Skeletal muscle satellite cell (primary cell): ENCODE results near the gene KCNMB2.
"Not testable (repeated sequence)": the region's sequence is repeated elsewhere in the genome, so short reads cannot be mapped to it uniquely, and the experiment has no call there.

Experiments
- H3K27me3 ChIP-seq: 2 replicates; pipeline ENCODE4 v1.7.0; 2013; ENCODE audit warnings: low read length; ENCODE audit not compliant: control insufficient read depth, insufficient read depth
- H3K36me3 ChIP-seq: 2 replicates; pipeline ENCODE4 v1.7.0; 2013; ENCODE audit warnings: mild to moderate bottlenecking, control low read depth, low read length; ENCODE audit not compliant: insufficient read depth
- H3K4me1 ChIP-seq: 2 replicates; pipeline ENCODE4 v1.7.0; 2013; ENCODE audit warnings: low read length; ENCODE audit not compliant: control insufficient read depth, insufficient read depth
- H3K4me2 ChIP-seq: 2 replicates; pipeline ENCODE4 v1.7.0; 2013; ENCODE audit warnings: mild to moderate bottlenecking, low read length
- H3K4me3 ChIP-seq: 2 replicates; pipeline ENCODE4 v1.7.0; 2013; ENCODE audit warnings: low read length
- H3K9ac ChIP-seq: 2 replicates; pipeline ENCODE4 v1.7.0; 2013; ENCODE audit warnings: mild to moderate bottlenecking, low read depth, low read length, moderate library complexity
- H3K9me3 ChIP-seq: replicated peaks from 2 replicates; pipeline ENCODE4 v1.7.0; 2013; ENCODE audit warnings: mild to moderate bottlenecking, control low read depth, low read length

Gene KCNMB2

DNA sequence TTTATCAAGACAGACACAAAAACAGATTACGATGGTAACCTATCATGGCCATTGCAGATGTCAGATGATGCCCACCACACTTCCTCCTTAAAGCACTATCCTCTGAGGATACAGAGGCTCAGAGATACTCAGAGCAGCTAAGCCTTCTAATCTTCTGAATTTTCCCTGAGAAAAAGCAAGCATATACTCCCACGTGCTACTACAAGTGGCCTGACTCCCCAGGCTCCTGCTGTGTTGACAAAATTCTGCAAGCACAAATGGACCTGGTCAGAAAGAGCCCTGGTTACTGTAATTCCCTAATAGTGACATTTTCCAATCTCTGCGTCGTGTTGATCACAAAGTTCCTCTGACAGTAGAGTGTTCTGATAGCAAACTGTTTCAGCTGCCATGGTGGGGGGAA is 207.1 kb downstream of the KCNMB2 start:
- Histone ChIP-seq H3K27me3 (no peaks in the 10 kb centered on the region), H3K36me3 (no peaks in the 10 kb centered on the region), H3K4me1 (no peaks in the 10 kb centered on the region), H3K4me3 (no peak overlapping the region), H3K9ac (no peak overlapping the region), H3K9me3 (no peaks in the 10 kb centered on the region), H3K4me2 (no peak overlapping the region)

DNA sequence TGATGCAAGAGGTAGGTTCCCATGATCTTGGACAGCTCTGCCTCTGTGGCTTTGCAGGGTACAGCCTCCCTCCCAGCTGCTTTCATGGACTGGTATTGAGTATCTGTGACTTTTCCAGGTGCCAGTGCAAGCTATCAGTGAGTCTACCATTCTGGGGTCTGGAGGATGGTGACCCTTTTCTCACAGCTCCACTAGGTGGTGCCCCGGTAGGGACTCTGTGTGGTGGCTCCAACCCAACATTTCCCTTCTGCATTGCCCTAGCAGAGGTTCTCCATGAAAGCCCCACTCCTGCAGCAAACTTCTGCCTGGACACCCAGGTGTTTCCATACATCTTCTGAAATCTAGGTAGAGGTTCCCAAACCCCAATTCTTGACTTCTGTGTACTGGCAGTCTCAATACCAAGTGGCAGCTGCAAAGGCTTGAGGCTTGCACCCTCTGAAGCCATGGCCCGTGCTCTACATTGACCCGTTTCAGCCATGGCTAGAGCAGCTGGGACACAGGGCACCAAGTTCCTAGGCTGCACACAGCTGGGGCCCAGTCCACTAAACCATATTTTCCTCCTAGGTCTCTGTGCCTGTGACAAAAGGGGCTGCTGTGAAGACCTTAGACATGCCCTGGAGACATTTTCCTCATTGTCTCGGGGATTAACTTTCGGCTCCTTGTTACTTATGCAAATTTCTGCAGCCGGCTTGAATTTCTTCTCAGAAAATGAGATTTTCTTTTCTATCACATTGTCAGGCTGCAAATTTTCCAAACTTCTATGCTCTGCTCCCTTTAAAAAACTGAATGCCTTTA is 209.8 kb downstream of the KCNMB2 start:
- not testable (repeated sequence) for H3K4me3 ChIP-seq, H3K27me3 ChIP-seq, H3K4me1 ChIP-seq, H3K4me2 ChIP-seq, H3K9ac ChIP-seq, H3K36me3 ChIP-seq, H3K9me3 ChIP-seq

DNA sequence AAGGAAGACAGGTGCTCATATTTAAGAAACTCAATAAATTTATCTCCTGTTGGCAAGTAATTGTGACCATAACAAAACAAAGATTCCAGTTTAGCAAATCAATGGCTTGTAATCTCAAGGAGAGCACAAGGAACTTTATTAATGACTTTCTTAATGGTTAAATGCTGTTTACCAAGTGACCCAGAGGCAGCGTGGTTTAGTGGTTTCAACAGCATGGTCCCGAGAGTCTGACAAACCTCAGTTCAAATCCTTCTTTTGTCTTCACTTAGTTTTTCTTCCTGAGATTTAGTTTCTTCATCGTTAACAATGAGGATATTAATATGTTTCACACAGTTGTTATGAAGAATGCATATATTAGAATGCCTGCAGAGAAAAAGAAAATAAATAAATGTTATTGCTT is 212.6 kb downstream of the KCNMB2 start:
- Histone ChIP-seq H3K4me1 (no peaks in the 10 kb centered on the region), H3K9ac (no peak overlapping the region), H3K4me2 (no peak overlapping the region), H3K4me3 (no peak overlapping the region), H3K9me3 (no peaks in the 10 kb centered on the region), H3K36me3 (no peaks in the 10 kb centered on the region), H3K27me3 (no peaks in the 10 kb centered on the region)

DNA sequence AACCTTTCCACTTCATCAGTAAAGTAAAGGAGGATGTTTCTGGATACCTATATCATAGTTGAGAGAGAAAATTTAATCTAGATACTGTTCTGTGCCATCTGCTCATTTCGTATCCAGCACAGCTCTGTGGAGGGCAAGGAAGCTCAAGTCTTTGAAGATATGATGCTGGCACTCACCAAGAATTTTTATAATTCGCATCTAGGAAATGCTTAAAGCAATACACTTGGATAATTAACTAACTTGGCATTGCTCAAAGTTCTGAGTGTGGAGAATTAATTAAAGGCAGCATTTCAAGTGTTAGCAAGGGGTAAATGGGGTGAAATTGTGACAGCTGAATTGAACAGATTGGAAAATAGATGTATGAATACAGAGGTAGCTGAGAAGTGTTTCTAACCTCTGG is 213.2 kb downstream of the KCNMB2 start:
- no peaks in the 10 kb centered on the region for H3K36me3 ChIP-seq
- no peaks in the 10 kb centered on the region for H3K4me1 ChIP-seq
- H3K4me2 ChIP-seq = no peak overlapping the region
- H3K4me3 ChIP-seq = no peak overlapping the region
- H3K27me3 ChIP-seq = no peaks in the 10 kb centered on the region
- no peaks in the 10 kb centered on the region for H3K9me3 ChIP-seq
- H3K9ac ChIP-seq = no peak overlapping the region

DNA sequence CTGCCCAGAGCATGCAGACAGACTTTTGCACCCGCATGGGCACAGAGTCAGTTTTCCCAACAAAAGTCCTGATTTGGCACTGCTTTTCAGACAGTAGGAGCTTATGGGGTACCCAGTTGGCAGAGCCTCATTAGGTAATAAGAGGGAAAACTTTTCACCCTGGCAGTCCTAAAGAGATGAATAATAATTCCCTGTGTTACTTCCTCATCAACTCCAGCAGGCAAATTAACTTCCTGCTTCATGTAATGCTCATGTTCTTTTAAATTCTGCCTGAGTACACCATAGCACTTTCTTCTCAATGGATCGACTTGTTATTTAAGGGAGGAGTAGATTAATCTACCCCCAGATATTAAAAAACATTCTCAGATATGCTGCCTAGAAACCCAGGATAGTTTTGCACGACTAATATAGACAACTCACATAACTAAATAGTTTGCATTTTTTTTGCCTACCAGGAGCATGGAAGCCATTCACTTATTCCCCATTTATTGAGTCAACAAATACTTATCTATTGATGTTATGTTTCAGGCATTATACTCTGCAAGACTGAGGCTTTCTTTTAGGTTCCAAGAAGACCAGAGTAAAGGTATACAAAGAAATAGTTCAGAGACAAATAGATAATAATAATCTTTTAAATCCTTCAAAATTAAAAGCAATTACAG is 214.5 kb downstream of the KCNMB2 start:
- Histone ChIP-seq H3K27me3 (no peaks in the 10 kb centered on the region), H3K4me3 (no peak overlapping the region), H3K9me3 (no peaks in the 10 kb centered on the region), H3K4me2 (no peak overlapping the region), H3K9ac (no peak overlapping the region), H3K36me3 (no peaks in the 10 kb centered on the region), H3K4me1 (no peaks in the 10 kb centered on the region)

DNA sequence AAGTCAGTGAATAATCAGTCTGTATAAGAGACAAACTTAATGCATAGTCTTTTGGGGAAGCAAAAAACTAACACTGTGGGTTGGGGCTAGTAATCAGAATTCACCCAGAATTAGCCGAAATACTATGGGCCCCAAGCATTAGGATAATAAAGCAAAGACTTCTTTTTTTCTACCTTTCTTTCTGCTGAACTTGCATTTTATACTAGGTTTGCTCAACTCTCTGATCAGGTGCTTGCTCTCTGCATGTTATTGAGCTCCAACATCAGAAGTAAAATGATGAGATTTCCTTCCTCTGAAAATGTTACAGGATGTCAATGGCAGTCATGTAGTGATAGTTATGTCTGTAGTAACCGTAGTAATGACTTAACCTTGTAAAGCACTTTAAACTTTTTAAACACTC is 216.6 kb downstream of the KCNMB2 start:
- no peak overlapping the region for H3K4me3 ChIP-seq
- H3K4me2 ChIP-seq = no peak overlapping the region
- H3K4me1 ChIP-seq = no peaks in the 10 kb centered on the region
- H3K36me3 ChIP-seq = no peaks in the 10 kb centered on the region
- H3K27me3 ChIP-seq = no peaks in the 10 kb centered on the region
- H3K9ac ChIP-seq = no peak overlapping the region
- H3K9me3 ChIP-seq = no peaks in the 10 kb centered on the region

DNA sequence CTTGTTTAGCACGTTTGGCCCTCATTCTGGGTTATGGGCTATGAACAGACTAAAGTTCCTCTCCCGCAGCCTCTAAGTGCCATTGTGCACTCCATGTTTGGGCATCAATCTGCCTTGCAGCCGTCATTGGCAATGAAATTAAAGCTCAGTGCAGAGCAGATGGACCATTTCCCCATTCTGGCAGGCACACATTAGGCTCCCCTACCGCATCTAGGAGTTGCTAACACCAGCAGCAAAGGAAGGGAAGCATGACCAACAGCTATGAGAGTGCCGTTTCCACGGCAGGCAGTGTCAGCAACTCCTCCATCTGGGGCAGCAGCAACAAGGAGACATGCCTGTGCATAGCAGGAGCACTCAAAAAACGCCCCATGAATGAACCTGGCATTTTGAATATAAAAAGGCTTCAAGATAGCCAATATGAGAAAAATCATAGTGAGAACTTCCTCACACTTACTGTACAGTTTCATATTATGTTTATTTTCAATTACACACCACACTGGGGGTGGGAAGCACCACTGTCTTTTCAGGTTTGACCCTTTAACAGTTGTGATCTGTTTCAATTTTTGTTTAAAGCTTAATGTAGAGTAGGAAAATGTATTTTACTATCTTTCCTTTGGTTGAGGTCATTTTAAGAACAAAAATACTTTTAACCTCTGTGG is 218.7 kb downstream of the KCNMB2 start:
- Histone ChIP-seq H3K4me3 (no peak overlapping the region), H3K9me3 (no peaks in the 10 kb centered on the region), H3K27me3 (no peaks in the 10 kb centered on the region), H3K4me1 (no peaks in the 10 kb centered on the region), H3K36me3 (no peaks in the 10 kb centered on the region), H3K9ac (no peak overlapping the region), H3K4me2 (no peak overlapping the region)

DNA sequence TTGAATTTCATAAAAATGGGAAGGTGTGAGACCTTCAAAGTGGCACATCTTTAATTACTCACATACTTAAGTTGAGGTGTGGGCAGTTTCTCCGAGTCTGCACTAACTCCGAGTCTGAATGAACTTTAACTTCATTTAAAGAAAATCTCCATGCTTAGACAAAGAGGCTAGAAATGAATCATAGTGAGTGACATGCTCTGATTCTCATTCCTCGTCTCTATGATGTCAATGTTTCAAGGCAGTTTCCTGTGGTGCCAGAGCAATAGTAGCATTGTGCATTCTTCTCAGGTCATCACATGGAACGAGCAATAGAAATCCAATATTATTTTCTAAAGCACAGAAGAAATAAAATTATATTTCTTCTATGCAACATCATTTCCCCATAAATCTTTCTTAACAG is 224.8 kb downstream of the KCNMB2 start:
- Histone ChIP-seq H3K4me3 (no peak overlapping the region), H3K4me1 (no peaks in the 10 kb centered on the region), H3K4me2 (no peak overlapping the region), H3K36me3 (no peaks in the 10 kb centered on the region), H3K9ac (no peak overlapping the region), H3K27me3 (no peaks in the 10 kb centered on the region), H3K9me3 (no peaks in the 10 kb centered on the region)

DNA sequence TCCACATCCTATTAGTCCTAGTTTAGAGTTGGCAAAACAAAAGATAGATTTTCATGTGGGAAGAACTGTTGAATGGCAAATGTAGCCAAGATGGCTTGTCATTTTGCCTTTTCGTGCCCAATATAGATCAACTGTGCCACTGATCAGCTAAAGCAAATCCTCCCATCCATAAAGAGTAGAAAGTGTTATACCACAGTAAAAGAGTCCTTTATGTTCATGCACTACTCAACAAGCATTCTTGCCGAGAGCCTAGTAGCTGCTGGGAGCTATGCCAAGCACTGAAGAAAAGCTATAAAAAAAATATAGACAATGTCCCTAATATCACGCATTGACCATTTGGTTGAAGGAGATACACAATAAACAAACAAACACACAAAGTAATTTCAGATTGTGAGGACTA is 225.2 kb downstream of the KCNMB2 start:
- H3K4me2 ChIP-seq = no peak overlapping the region
- no peaks in the 10 kb centered on the region for H3K36me3 ChIP-seq
- H3K9me3 ChIP-seq = no peaks in the 10 kb centered on the region
- H3K4me1 ChIP-seq = no peaks in the 10 kb centered on the region
- H3K27me3 ChIP-seq = no peaks in the 10 kb centered on the region
- no peak overlapping the region for H3K4me3 ChIP-seq
- H3K9ac ChIP-seq = no peak overlapping the region

DNA sequence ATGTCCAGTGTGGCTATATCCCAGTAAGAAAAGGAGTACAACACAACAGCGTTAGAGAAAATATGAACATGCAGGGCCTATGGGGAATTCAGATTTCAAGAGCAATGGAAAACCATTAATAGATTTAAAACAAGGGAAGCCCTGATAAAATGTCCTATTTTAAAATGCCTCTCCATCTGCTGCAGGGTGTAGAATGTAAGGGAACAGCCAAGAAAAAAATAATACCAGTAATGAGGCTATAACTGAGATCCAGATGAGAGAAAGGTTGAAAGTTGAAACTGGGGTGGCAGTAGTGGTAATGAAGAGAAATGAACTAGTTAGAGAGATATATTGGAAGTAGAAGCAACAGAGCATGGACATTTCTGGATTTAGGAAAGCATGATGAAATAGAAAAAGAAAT is 226.1 kb downstream of the KCNMB2 start:
- Histone ChIP-seq H3K4me2 (no peak overlapping the region), H3K36me3 (no peaks in the 10 kb centered on the region), H3K27me3 (no peaks in the 10 kb centered on the region), H3K4me1 (no peaks in the 10 kb centered on the region), H3K9ac (no peak overlapping the region), H3K9me3 (no peaks in the 10 kb centered on the region), H3K4me3 (no peak overlapping the region)

DNA sequence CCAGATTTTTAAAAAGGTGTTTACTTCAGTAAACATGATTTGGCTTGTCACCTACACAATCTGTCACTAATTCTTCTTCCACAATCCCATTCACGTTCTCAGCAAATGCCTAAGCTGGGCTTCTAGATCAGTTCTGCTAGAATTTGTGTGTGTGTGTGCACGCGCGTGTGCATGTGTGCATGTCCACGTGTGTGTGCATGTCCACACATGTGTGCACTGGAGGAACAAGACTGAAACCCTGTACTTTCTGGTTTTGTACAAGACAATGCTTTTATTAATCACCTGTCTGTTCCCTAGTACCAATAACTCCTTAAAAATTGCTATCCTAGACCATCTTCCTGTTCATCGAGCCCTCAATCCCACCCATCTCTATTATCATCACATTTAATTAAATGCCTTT is 229.2 kb downstream of the KCNMB2 start:
- Histone ChIP-seq H3K36me3 (no peaks in the 10 kb centered on the region), H3K4me1 (no peaks in the 10 kb centered on the region), H3K9ac (no peak overlapping the region), H3K27me3 (no peaks in the 10 kb centered on the region), H3K9me3 (no peaks in the 10 kb centered on the region), H3K4me3 (no peak overlapping the region), H3K4me2 (no peak overlapping the region)
